Nasal cavity respiratory epithelium epithelial cell of viscerocranial mucosa (primary cell): Measurements from ENCODE around the gene ME1. TPM values are rescaled to one million over a fixed set of nuclear protein-coding genes. Genes with fewer than 3 reads are reported as not detected.

ENCODE experiments used
- total RNA-seq: library from RNA; depleted of rRNA; stranded (reverse); fragments of >200 nt; gene quantifications from 2 replicates; pipeline ENCODE4 v1.2.3, GENCODE V29; 2014

Gene ME1
- total RNA-seq = 31.1 and 97.7 TPM in 2 replicates

GRCh38 chr6:83430611-83431544 lies at the start of gene ME1:
Gene ME1, minus strand, starts transcription at chr6:83431051. Its CDS starts 97 bp downstream, at chr6:83430954.

GRCh38 chr6:83192871-83193746 lies 237.7 kb downstream of the ME1 start, which contains the start of the genes PGM3 and RWDD2A:
Gene PGM3, minus strand, starts transcription at chr6:83193265. Its CDS starts 2,253 bp downstream, at chr6:83191012.
Gene RWDD2A, plus strand, starts transcription at chr6:83193357. Its CDS starts 1,095 bp downstream, at chr6:83194452.

Other genes starting within 250 kb of the ME1 start
- 45.6 and 154 TPM in 2 replicates for gene PGM3, start 237.8 kb downstream of the ME1 start, total RNA-seq
- gene RWDD2A, start 237.7 kb downstream of the ME1 start, total RNA-seq = 1.1 and 4.1 TPM in 2 replicates
- under 0.01 TPM in 1 of 2 replicates, not detected in the other for gene PRSS35, start 81.5 kb upstream of the ME1 start, total RNA-seq